ENCODE data around the gene SETD1A. TPM values are rescaled to one million over a fixed set of nuclear protein-coding genes. Genes with fewer than 3 reads are reported as not detected.
A peak's percentile ranks its signal among the peaks of the same experiment; 100 is the strongest.

The SETD1A gene
- total and polyA plus RNA-seq, 9 of the 15 experiments (the other 6 are each of a cell fraction or from before 2014, with no cell fraction given), result 0.08 to 36.0 (median 4.2) TPM

DNA sequence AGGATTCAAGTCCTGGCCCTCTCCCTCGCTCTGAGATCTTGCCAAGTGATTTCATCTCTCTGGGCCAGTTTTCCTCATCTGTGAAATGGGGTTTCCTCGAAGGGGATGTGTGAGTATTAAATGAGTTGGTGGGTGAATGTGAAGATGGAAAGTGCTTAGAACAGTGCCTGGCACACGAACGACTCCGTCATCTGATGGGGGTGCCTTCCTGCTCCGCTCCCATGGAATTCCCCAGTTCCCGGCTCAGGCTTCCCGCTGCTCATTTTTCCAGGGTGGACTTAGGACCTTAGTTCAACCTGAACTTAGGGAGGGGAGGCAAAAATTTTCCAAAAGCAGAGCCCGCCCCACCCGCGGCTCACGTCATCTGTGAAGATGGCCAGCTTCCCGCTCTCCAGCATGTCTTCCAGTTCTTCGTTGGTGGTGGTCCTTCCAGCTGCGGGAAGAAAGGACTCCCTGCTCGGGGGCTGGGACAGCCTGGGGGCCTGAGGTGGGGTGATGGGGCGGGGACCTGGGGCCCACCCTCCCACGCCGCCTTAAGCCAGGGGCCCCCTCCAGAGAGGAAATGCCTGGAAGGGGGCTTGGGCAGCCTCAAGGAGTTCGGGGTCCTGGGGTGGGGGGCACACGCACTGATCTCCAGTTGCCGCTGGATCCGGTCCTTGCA, 38.9 kb downstream of the SETD1A start (continued):
- no peak for TF ChIP-seq TEAD4 (IDR thresholded peaks at IDR 0.05; ENCODE audit: low read length)
- TF ChIP-seq TEAD4 (CRISPR knock-in tag; IDR thresholded peaks at IDR 0.05; ENCODE audit: borderline replicate concordance), result no peak
- no peak for TF ChIP-seq MAFK (IDR thresholded peaks at IDR 0.05; ENCODE audit: low read length)
- no peak for TF ChIP-seq CHCHD3 (CRISPR knock-in tag; IDR thresholded peaks at IDR 0.05)
- TF ChIP-seq CREM (IDR thresholded peaks at IDR 0.05; ENCODE audit: low read depth), result peak; percentile 45
- TF ChIP-seq, protein P1, sequence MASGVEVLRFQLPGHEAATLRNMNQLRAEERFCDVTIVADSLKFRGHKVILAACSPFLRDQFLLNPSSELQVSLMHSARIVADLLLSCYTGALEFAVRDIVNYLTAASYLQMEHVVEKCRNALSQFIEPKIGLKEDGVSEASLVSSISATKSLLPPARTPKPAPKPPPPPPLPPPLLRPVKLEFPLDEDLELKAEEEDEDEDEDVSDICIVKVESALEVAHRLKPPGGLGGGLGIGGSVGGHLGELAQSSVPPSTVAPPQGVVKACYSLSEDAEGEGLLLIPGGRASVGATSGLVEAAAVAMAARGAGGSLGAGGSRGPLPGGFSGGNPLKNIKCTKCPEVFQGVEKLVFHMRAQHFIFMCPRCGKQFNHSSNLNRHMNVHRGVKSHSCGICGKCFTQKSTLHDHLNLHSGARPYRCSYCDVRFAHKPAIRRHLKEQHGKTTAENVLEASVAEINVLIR (CRISPR knock-in tag; IDR thresholded peaks at IDR 0.05), result no peak
- TF ChIP-seq ARNT (IDR thresholded peaks at IDR 0.05), result no peak
- TF ChIP-seq, protein P2, sequence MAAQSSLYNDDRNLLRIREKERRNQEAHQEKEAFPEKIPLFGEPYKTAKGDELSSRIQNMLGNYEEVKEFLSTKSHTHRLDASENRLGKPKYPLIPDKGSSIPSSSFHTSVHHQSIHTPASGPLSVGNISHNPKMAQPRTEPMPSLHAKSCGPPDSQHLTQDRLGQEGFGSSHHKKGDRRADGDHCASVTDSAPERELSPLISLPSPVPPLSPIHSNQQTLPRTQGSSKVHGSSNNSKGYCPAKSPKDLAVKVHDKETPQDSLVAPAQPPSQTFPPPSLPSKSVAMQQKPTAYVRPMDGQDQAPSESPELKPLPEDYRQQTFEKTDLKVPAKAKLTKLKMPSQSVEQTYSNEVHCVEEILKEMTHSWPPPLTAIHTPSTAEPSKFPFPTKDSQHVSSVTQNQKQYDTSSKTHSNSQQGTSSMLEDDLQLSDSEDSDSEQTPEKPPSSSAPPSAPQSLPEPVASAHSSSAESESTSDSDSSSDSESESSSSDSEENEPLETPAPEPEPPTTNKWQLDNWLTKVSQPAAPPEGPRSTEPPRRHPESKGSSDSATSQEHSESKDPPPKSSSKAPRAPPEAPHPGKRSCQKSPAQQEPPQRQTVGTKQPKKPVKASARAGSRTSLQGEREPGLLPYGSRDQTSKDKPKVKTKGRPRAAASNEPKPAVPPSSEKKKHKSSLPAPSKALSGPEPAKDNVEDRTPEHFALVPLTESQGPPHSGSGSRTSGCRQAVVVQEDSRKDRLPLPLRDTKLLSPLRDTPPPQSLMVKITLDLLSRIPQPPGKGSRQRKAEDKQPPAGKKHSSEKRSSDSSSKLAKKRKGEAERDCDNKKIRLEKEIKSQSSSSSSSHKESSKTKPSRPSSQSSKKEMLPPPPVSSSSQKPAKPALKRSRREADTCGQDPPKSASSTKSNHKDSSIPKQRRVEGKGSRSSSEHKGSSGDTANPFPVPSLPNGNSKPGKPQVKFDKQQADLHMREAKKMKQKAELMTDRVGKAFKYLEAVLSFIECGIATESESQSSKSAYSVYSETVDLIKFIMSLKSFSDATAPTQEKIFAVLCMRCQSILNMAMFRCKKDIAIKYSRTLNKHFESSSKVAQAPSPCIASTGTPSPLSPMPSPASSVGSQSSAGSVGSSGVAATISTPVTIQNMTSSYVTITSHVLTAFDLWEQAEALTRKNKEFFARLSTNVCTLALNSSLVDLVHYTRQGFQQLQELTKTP (IDR thresholded peaks at IDR 0.05; ENCODE audit: low read depth in 1 of 2, partially characterized antibody in 2 of 2), result no peak
- TF ChIP-seq, protein P3, sequence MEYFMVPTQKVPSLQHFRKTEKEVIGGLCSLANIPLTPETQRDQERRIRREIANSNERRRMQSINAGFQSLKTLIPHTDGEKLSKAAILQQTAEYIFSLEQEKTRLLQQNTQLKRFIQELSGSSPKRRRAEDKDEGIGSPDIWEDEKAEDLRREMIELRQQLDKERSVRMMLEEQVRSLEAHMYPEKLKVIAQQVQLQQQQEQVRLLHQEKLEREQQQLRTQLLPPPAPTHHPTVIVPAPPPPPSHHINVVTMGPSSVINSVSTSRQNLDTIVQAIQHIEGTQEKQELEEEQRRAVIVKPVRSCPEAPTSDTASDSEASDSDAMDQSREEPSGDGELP (CRISPR knock-in tag; IDR thresholded peaks at IDR 0.05; ENCODE audit: borderline replicate concordance), result 0 out of 2 replicates have a peak, but pooled peaks have one; percentile 10
- no peak for TF ChIP-seq SREBF1 (IDR thresholded peaks at IDR 0.05; ENCODE audit: borderline replicate concordance, low read depth, low read length)
- TF ChIP-seq SMARCE1 (IDR thresholded peaks at IDR 0.05), result no peak
- no peak for TF ChIP-seq RBM15 (IDR thresholded peaks at IDR 0.05; ENCODE audit: insufficient read depth, low read length)
- no peak for TF ChIP-seq TBL1XR1 (IDR thresholded peaks at IDR 0.05; ENCODE audit: low read length in 2 of 2)
- no peak for TF ChIP-seq FOXK1 (CRISPR knock-in tag; IDR thresholded peaks at IDR 0.05; ENCODE audit: borderline replicate concordance)
- TF ChIP-seq MTA2 (IDR thresholded peaks at IDR 0.05; ENCODE audit: low read depth), result no peak
- TF ChIP-seq FOXA1 (IDR thresholded peaks at IDR 0.05; ENCODE audit: borderline replicate concordance), result no peak
- peak; percentile 63; the same call in 1 of the 2 replicates for TF ChIP-seq BRD4 (IDR thresholded peaks at IDR 0.05)
- TF ChIP-seq RBM25 (IDR thresholded peaks at IDR 0.05; ENCODE audit: low read depth, low read length, severe bottlenecking), result peak; percentile 51
